Fibroblast of skin of back (primary cell): Measurements from ENCODE around the gene ANKRD7.
"Not testable (repeated sequence)": the region's sequence is repeated elsewhere in the genome, so short reads cannot be mapped to it uniquely, and the experiment has no call there.

Source experiments
- DNase-seq: peaks from one replicate; pipeline ENCODE4 v3.0.0-alpha.2; 2013

ANKRD7 gene

GRCh38 chr7:118239014-118239413 lies 14.5 kb downstream of the ANKRD7 start:
- DNase-seq: no peak

DNA sequence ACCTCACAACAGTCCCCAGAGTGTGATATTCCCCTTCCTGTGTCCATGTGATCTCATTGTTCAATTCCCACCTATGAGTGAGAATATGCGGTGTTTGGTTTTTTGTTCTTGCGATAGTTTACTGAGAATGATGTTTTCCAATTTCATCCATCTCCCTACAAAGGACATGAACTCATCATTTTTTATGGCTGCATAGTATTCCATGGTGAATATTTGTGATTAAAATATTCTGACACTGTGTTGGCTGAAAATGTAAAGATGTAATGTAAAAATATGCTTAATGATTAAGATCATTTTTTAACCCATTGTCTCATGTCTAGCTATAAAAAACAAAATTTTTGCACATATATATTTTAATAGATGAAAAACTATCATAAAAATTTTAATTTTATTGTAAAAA lies 15.8 kb downstream of the ANKRD7 start:
- not testable (repeated sequence) for DNase-seq

DNA sequence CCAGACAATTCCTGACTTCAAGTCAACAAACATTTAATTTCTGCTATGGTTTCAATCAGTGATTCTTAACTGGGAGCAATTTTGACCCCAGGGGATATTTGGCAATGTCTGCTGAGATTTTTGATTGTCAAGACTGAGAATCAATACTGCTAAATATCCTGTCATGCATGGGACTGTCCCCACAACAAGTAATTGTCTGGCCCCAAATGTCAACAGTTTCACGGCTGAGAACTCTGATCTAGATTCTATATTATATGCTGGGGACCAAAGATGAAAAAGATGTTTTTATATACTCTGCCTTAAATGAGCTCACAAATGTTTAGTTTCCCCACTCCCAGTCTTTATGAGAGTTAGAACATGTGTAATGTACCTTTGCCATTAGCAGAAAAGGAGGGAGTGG lies 19.2 kb downstream of the ANKRD7 start:
- DNase-seq: no peak

DNA sequence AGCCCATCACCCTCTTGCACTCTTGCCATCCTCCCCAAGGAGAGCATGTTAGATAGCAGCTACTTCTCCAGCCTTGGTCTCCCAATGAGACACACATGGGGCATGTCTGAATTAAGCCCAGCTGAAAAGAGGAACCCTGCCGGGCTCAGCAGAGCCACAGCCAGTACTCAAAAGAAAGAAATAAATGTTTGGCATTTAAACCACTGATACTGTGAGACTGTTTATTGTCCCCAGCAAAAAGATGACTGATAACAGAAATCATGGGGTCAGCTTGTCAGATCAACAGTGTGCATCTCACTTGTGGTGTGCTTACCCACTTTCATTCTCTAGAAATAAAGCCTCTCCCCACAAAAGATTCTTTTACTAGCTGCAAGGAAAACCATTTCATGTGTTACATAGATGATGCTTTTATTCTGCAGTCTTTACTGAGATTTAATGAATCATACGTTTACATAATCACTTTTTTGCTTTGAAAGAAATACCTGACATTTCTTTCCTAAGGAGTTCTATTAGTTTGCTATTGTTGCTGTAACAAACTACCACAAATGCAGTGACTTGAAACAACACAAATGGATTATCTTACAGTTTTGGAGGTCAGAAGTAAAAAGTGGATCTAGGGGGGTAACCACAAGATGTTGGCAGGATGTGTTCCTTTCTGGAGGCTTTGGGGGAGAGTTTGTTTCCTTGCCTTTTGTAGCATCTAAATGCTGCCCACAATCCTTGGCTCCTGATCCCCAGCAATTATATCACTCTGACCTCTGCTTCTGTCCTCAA lies 20.9 kb downstream of the ANKRD7 start:
- DNase-seq: no peak

DNA sequence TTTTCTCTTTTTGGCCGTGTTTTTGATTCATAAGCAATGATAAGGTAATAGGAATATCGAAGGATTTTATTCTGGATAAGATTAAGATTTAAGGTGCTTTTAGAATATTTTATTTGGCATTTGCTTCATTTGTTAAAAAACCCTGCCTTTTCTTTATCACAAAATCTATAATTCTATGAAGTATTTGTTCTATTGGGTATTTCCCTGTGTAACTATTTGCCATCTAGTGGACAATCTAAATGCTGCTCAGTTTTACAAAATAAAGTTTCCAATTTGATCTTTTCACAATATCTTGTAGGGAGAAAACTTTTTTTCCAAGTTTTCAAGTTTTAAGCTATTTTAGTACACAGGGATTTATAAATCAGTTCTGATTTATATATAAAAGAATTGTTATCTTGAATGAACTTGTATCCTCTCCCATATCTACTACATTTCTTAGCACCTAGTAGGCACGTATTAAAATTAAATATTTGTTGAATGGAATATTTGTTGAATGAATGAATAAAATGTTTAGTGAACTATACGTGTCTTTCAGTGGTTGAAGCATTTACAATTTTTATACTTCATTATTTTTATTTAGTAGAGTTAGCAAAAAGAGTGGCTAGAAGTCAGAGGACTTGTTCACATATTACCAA lies 26.5 kb downstream of the ANKRD7 start:
- no peak for DNase-seq

DNA sequence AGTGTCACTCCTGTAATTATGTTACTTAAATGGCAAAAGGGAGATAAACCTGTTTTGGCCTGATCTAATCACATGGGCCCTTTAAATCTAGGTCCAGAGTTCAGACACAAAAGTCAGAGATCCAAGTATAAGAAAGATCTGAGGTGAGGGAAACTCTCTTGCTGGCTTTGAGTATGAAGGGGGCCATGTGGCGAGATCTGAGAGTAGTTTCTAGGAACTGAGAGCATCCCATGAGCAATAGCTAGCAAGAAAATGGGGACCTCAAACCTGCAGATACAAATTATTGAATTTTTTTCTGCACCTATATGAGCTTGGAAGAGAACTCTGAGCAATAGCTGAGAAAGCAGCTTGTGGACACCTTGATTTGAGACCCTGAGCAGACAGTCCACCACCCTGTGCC lies 27.6 kb downstream of the ANKRD7 start:
- no peak for DNase-seq

GRCh38 chr7:118259115-118259514 lies 34.6 kb downstream of the ANKRD7 start:
- no peak for DNase-seq

DNA sequence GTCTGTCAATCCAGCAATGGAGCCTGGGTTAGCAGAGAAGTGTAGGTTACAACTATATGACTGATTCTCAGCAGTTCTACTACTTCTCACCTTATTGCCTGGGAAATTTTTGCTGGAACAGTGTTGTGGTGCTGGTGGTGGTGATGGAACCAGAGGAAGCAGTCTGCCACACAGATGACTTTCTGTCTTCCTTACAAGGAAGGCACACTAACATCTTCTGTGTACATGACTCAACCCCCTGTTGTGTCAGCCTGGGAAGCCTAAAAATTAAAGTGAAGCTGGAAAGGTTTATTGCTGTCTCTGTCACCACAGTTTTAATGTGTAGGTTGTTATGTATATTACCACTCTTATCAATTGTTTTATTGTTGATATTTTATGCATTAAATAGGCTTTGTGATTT lies 40.3 kb downstream of the ANKRD7 start:
- DNase-seq: no peak

DNA sequence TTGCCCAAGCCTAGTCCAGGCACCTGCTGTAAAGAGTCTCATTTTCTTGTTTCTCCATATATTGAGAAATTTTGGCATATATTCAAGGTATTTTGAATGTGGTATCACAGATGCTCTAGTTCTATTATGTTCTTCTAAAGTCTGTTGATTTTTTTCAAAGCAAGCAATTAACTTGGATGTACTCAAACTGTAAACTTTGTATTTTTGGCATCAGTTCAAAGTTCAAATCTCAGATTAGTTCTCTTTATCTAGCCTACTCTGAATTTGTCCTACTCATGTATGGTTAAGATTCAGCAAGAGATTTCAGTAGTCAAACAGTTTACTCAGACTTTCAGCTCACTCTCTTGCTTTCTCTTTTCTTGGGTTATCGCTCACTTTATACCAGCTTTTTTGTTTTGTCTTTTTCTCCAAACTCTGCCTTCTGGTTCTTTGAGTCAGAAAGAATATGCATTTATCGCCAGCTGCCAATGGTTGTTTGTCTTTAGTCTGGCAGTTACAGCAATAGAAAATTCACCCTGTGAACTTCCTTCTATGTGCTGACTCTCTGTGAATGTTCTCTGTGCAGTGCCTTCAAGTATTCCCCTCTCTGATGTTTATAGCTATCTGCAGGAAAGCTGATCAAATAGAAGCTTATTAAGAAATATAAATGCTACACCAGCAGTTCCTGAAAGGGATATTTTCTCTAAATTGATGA lies 56.0 kb downstream of the ANKRD7 start:
- DNase-seq: no peak

- DNase-seq: peak; percentile 8
Measured at GRCh38 chr7:118281196-118281595, 56.7 kb downstream of the ANKRD7 start.

DNA sequence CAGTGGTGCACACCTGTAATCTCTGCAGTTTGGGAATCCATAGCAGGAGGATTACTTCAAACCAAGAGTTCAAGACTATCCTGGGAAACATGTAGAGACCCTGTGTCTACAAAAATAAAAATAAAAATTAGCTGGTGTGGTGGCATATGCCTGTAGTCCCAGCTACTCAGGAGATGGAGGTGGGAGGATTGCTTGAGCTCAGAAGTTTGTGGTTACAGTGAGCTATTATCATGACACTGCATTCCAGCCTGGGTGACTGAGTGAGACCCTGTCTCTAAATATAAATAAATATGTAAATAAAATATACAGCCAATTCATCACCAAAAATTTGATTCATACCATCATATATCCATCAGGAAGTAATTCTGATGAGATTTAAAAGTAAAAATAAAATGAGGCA lies 60.9 kb downstream of the ANKRD7 start:
- no peak for DNase-seq

DNA sequence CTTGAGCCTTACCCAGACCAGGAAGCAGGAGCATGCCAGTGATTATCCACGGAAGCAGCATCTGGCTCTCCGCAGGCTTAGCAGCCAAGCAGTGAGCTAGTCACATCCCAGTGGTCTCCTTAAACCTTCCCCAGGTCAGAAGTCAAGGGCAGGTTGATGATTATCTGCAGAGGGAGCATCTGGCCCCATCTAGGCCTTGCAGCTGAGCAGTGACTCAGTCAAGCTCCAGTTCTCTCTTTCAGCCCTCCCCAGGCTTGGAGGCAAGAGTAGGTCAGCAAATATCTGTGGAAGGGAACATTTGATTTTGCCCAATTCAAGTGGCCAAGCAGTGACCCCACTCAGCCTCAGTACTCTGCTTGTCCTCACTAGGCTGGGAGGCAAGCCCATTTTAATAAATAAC lies 61.6 kb downstream of the ANKRD7 start:
- DNase-seq: no peak

DNA sequence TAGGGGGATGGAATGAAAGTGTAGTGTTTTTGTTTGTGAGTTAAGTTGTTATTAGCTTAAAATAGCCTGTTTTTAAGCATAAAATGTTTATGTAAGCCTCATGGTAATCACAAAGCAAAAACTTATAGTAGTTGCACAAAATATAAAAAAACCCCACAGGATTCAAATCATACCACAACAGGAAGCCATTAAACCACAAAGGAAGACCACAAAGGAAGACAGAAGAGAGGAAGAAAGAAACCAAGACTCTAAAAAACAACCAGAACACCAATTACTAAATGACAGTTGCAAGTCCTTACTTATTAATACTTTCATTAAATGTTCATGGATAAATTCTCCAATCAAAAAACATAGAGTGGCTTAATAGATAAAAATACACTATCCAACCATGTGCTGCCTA lies 63.6 kb downstream of the ANKRD7 start:
- no peak for DNase-seq

- DNase-seq: no peak
Measured at GRCh38 chr7:118289476-118289875, 65.0 kb downstream of the ANKRD7 start.
